NCI-H1930 (cell line): ENCODE results near the gene SLC8A2.
"Not testable (repeated sequence)": the region's sequence is repeated elsewhere in the genome, so short reads cannot be mapped to it uniquely, and the experiment has no call there.

ENCODE experiments used
- DNase-seq, 2 experiments: peaks; one replicate each; lab custom pipeline; 2025; lab: John Stamatoyannopoulos, UW

The SLC8A2 gene

GRCh38 chr19:47487551-47488515 lies 16.1 kb upstream of the SLC8A2 start:
- no peak for DNase-seq

GRCh38 chr19:47486900-47487299 lies 15.2 kb upstream of the SLC8A2 start:
- DNase-seq: no peak

- DNase-seq: not testable (repeated sequence)
These were observed 14.5 kb upstream of the SLC8A2 start for GRCh38 chr19:47486220-47486619.

- no peak for DNase-seq
These were observed 13.5 kb upstream of the SLC8A2 start for GRCh38 chr19:47485210-47485609.

GRCh38 chr19:47483800-47484690 lies 12.4 kb upstream of the SLC8A2 start, which contains the start of gene KPTN:
KPTN (minus strand) TSS chr19:47484219; CDS start chr19:47484160, 59 bp downstream.
- peak; percentile 82 to 93 for DNase-seq

- DNase-seq: no peak
These were observed 11.5 kb upstream of the SLC8A2 start for GRCh38 chr19:47483200-47483599.

- no peak for DNase-seq
These were observed 9.9 kb upstream of the SLC8A2 start for GRCh38 chr19:47481460-47482052.

- no peak for DNase-seq
These were observed 9.0 kb upstream of the SLC8A2 start for GRCh38 chr19:47480658-47481057.

GRCh38 chr19:47479701-47480503 lies 8.2 kb upstream of the SLC8A2 start:
- DNase-seq: no peak

- DNase-seq: no peak
These were observed 4.8 kb upstream of the SLC8A2 start for GRCh38 chr19:47476438-47476972.

- DNase-seq: no peak
These were observed 3.8 kb upstream of the SLC8A2 start for GRCh38 chr19:47475465-47475864.

GRCh38 chr19:47473336-47473735 lies 1.6 kb upstream of the SLC8A2 start:
- no peak for DNase-seq

GRCh38 chr19:47471381-47471732 lies 336 bp downstream of the SLC8A2 start:
- DNase-seq: no peak

- no peak for DNase-seq
These were observed 1.1 kb downstream of the SLC8A2 start for GRCh38 chr19:47470447-47471195.

- no peak for DNase-seq
These were observed 2.0 kb downstream of the SLC8A2 start for GRCh38 chr19:47469719-47470118.

- no peak for DNase-seq
These were observed 2.4 kb downstream of the SLC8A2 start for GRCh38 chr19:47469363-47469700.

GRCh38 chr19:47467914-47468313 lies 3.8 kb downstream of the SLC8A2 start:
- DNase-seq: no peak

- no peak for DNase-seq
These were observed 5.7 kb downstream of the SLC8A2 start for GRCh38 chr19:47465957-47466356.

GRCh38 chr19:47464675-47465419 lies 6.8 kb downstream of the SLC8A2 start:
- no peak for DNase-seq

- DNase-seq: no peak
These were observed 9.8 kb downstream of the SLC8A2 start for GRCh38 chr19:47461876-47462275.
